DOHH2 (cell line): Measurements from ENCODE around the gene GGA1.

Source experiments
- H3F3A ChIP-seq: fragments of 200-600 bp; sonication (generic), shearing (Covaris generic); 2 replicates; pipeline ENCODE4 v1.6.0; 2016; ENCODE audit warnings: antibody characterized with exemption, mild to moderate bottlenecking; ENCODE audit not compliant: control insufficient read depth, insufficient read depth
- H3K27ac ChIP-seq: fragments of 200-600 bp; sonication (generic); 2 replicates; pipeline ENCODE4 v1.5.1; 2014; ENCODE audit warnings: low read depth, mild to moderate bottlenecking, low read length, moderate library complexity
- H3K27me3 ChIP-seq: fragments of 200-600 bp; sonication (generic); 2 replicates; pipeline ENCODE4 v1.6.1; 2014; ENCODE audit warnings: mild to moderate bottlenecking, low read length, mixed read lengths; ENCODE audit not compliant: control insufficient read depth
- H3K36me3 ChIP-seq: fragments of 200-600 bp; sonication (generic); 2 replicates; pipeline ENCODE4 v1.6.1; 2014; ENCODE audit warnings: mild to moderate bottlenecking, low read length, moderate library complexity, mixed read lengths; ENCODE audit not compliant: control insufficient read depth
- H3K4me1 ChIP-seq: fragments of 200-600 bp; sonication (generic); 2 replicates; pipeline ENCODE4 v1.6.1; 2014; ENCODE audit warnings: mild to moderate bottlenecking, low read length, mixed read lengths; ENCODE audit not compliant: control insufficient read depth
- H3K4me2 ChIP-seq: fragments of 200-600 bp; sonication (generic); 2 replicates; pipeline ENCODE4 v1.6.0; 2014; ENCODE audit warnings: mild to moderate bottlenecking, low read length, moderate library complexity
- H3K4me3 ChIP-seq: fragments of 200-600 bp; sonication (generic); 2 replicates; pipeline ENCODE4 v1.5.1; 2014; ENCODE audit warnings: mild to moderate bottlenecking, low read length, mixed read lengths
- H3K79me2 ChIP-seq: fragments of 200-600 bp; sonication (generic); 2 replicates; pipeline ENCODE4 v1.6.1; 2014; ENCODE audit warnings: mild to moderate bottlenecking, low read length, mixed read lengths; ENCODE audit not compliant: control insufficient read depth
- H3K9me2 ChIP-seq: fragments of 200-600 bp; sonication (generic); replicated peaks from 2 replicates; pipeline ENCODE4 v1.6.1; 2014; ENCODE audit warnings: mild to moderate bottlenecking, low read length, mixed read lengths; ENCODE audit not compliant: control insufficient read depth
- H3K9me3 ChIP-seq: fragments of 200-600 bp; sonication (generic); 2 replicates; pipeline ENCODE4 v1.6.1; 2014; ENCODE audit warnings: antibody characterized with exemption, low read length, mixed read lengths; ENCODE audit not compliant: control insufficient read depth, insufficient read depth
- H4K20me1 ChIP-seq: fragments of 200-600 bp; sonication (generic); 2 replicates; pipeline ENCODE4 v1.6.0; 2014; ENCODE audit warnings: low read depth, mild to moderate bottlenecking, antibody characterized with exemption, low read length, moderate library complexity; ENCODE audit not compliant: control insufficient read depth, insufficient read depth
- EZH2phosphoT487 ChIP-seq: fragments of 200-600 bp; sonication (generic); IDR thresholded peaks from 2 replicates; pipeline ENCODE4 v1.6.1; 2017; ENCODE audit warnings: borderline replicate concordance, mild to moderate bottlenecking, antibody characterized with exemption, low read length, moderate library complexity, mixed read lengths
- TF ChIP-seq, protein P1 (sequence below): fragments of 200-600 bp; sonication (generic); IDR thresholded peaks from one replicate; pipeline ENCODE4 v1.5.1; 2014; ENCODE audit warnings: antibody characterized with exemption, mild to moderate bottlenecking, low read depth, low read length; ENCODE audit not compliant: poor library complexity, severe bottlenecking

GGA1 gene

DNA sequence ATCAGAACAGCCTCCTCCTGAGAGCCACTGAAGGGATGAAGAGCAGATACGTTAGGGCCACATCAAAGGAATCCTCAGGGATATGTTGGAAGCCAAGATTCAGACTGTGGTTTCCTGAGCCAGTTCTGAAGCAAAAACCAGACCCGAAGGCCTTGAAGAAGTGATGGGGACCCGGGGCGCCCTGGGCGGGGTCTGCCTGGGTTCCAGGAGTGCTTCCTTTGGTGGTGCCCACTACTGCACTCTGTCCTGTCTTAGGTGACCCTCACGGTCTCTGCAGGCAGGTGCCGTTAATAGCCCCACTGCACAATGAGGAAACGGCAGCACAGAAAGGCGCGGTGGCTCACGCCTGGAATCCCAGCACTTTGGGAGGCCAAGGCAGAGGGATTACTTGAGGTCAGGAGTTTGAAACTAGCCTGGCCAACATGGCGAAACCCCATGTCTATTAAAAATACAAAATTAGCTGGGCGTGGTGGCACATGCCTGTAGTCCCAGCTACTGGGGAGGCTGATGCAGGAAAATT, 18.0 kb downstream of the GGA1 start:
- H3K4me2 ChIP-seq: peak overlapping the region; percentile 61

DNA sequence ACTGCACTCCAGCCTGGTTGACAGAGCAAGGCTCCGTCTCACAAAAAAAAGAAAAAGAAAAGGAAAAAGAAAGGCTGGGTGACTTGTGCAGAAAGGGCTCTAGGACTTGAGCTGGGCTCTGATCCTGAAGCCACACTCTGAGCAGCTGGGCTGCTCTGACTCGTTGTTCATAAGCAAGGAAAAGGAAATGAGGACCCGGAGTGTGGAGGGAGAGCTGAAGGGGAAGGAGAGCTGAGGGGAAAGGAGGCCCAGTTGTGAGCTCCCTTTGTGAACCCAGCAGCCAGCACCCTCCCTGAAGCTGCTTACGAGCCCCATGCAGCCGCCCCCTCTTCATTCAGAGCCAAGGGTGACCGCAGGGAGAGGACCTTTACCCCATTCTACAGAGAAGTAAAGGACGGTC, 18.5 kb downstream of the GGA1 start:
- peaks cover 41% of the 10 kb centered on the region for H3K4me1 ChIP-seq
- peaks cover 87% of the 10 kb centered on the region for H3K36me3 ChIP-seq
- H3K27ac ChIP-seq: peak overlapping the region; percentile 66

More for the DNA sequence above, 18.0 kb downstream of the GGA1 start:
- Histone ChIP-seq H3K4me3 (peak overlapping the region; percentile 43; the same call in 1 of the 2 replicates), H3K9me3 (no peaks in the 10 kb centered on the region), H3F3A (0 out of 2 replicates have a peak, but pooled peaks cover 6% of the 10 kb centered on the region), H3K27me3 (no peaks in the 10 kb centered on the region), H4K20me1 (no peaks in the 10 kb centered on the region), H3K27ac (peak overlapping the region; percentile 66), H3K4me1 (peaks cover 39% of the 10 kb centered on the region), H3K36me3 (peaks cover 82% of the 10 kb centered on the region), H3K9me2 (no peaks in the 10 kb centered on the region), H3K79me2 (no peaks in the 10 kb centered on the region)
- TF ChIP-seq EZH2phosphoT487: no peak
- TF ChIP-seq, protein P1, sequence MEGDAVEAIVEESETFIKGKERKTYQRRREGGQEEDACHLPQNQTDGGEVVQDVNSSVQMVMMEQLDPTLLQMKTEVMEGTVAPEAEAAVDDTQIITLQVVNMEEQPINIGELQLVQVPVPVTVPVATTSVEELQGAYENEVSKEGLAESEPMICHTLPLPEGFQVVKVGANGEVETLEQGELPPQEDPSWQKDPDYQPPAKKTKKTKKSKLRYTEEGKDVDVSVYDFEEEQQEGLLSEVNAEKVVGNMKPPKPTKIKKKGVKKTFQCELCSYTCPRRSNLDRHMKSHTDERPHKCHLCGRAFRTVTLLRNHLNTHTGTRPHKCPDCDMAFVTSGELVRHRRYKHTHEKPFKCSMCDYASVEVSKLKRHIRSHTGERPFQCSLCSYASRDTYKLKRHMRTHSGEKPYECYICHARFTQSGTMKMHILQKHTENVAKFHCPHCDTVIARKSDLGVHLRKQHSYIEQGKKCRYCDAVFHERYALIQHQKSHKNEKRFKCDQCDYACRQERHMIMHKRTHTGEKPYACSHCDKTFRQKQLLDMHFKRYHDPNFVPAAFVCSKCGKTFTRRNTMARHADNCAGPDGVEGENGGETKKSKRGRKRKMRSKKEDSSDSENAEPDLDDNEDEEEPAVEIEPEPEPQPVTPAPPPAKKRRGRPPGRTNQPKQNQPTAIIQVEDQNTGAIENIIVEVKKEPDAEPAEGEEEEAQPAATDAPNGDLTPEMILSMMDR: no peak

DNA sequence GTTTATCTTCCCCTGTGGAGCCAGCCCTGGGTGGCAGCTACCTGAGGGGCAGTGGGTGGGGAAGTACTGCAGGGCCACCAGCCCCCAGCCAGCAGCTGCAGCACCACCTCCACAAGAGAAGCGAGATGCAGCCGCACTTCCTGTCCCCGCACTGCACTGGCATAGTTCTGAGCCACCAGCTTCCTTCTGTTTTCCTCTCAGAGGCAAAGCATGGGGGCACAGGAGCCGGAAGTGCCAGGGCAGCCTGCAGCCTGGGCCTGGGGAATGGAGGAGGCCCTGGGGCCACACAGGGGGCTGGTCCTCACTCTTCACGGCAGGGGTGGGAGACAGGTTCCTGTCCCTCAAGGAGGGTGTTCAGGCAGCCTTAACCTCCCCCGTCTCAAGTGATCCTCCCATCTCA, 18.9 kb downstream of the GGA1 start:
- H3K36me3 ChIP-seq: peaks cover 90% of the 10 kb centered on the region
- H3K4me1 ChIP-seq: peaks cover 46% of the 10 kb centered on the region
- H3K9me2 ChIP-seq: no peaks in the 10 kb centered on the region
- peak overlapping the region; percentile 61 for H3K4me2 ChIP-seq
- no peaks in the 10 kb centered on the region for H3K27me3 ChIP-seq
- no peaks in the 10 kb centered on the region for H3K79me2 ChIP-seq
- peak overlapping the region; percentile 43 for H3K4me3 ChIP-seq
- no peak for TF ChIP-seq EZH2phosphoT487
- TF ChIP-seq, protein P1: no peak
- peak overlapping the region; percentile 66 for H3K27ac ChIP-seq
- no peaks in the 10 kb centered on the region for H4K20me1 ChIP-seq
- no peaks in the 10 kb centered on the region for H3K9me3 ChIP-seq
- H3F3A ChIP-seq: 0 out of 2 replicates have a peak, but pooled peaks cover 6% of the 10 kb centered on the region

More for the DNA sequence above, 18.5 kb downstream of the GGA1 start:
- Histone ChIP-seq H3K9me2 (no peaks in the 10 kb centered on the region), H3K9me3 (no peaks in the 10 kb centered on the region), H3K4me2 (peak overlapping the region; percentile 61), H3F3A (0 out of 2 replicates have a peak, but pooled peaks cover 6% of the 10 kb centered on the region), H3K27me3 (no peaks in the 10 kb centered on the region), H4K20me1 (no peaks in the 10 kb centered on the region), H3K4me3 (peak overlapping the region; percentile 43), H3K79me2 (no peaks in the 10 kb centered on the region)
- no peak for TF ChIP-seq EZH2phosphoT487
- TF ChIP-seq, protein P1: no peak
